Neural progenitor cell (in vitro differentiated cells): Measurements from ENCODE around the gene MAML3. TPM values are rescaled to one million over a fixed set of nuclear protein-coding genes. Genes with fewer than 3 reads are reported as not detected.

ENCODE experiments used
- DNase-seq: peaks from one replicate; pipeline ENCODE4 v3.0.0-alpha.2; 2016; ENCODE audit warnings: low spot score
- H2AFZ ChIP-seq: fragments of 200-600 bp; sonication (generic); replicated peaks from 2 replicates; pipeline ENCODE4 v1.6.1; 2016; ENCODE audit warnings: antibody characterized with exemption
- H3F3A ChIP-seq: fragments of 200-600 bp; sonication (generic); 2 replicates; pipeline ENCODE4 v1.6.1; 2016; ENCODE audit warnings: antibody characterized with exemption, low read depth
- H3K27ac ChIP-seq: fragments of 200-600 bp; sonication (generic); 2 replicates; pipeline ENCODE4 v1.5.1; 2016; ENCODE audit warnings: mild to moderate bottlenecking
- H3K27me3 ChIP-seq: fragments of 200-600 bp; sonication (generic); 2 replicates; pipeline ENCODE4 v1.6.1; 2016; ENCODE audit warnings: mild to moderate bottlenecking, moderate library complexity
- H3K36me3 ChIP-seq: fragments of 200-600 bp; sonication (generic); 2 replicates; pipeline ENCODE4 v1.5.1; 2016
- H3K4me1 ChIP-seq: fragments of 200-600 bp; sonication (generic); 2 replicates; pipeline ENCODE4 v1.6.1; 2016; ENCODE audit warnings: mixed run types
- H3K4me2 ChIP-seq: fragments of 200-600 bp; sonication (generic); 2 replicates; pipeline ENCODE4 v1.6.1; 2016
- H3K4me3 ChIP-seq: fragments of 200-600 bp; sonication (generic); 2 replicates; pipeline ENCODE4 v1.5.1; 2016
- H3K79me2 ChIP-seq: fragments of 200-600 bp; sonication (generic); 2 replicates; pipeline ENCODE4 v1.6.1; 2016; ENCODE audit warnings: low read depth
- H3K9ac ChIP-seq: fragments of 200-600 bp; sonication (generic); 2 replicates; pipeline ENCODE4 v1.6.1; 2016
- H3K9me3 ChIP-seq: fragments of 200-600 bp; sonication (generic); 2 replicates; pipeline ENCODE4 v1.5.1; 2016; ENCODE audit warnings: low read depth
- H4K20me1 ChIP-seq: fragments of 200-600 bp; sonication (generic); 2 replicates; pipeline ENCODE4 v1.6.1; 2016; ENCODE audit warnings: low read depth
- H3K27ac Mint-ChIP-seq: 3 replicates; pipeline ENCODE4 v1.8.0; 2021; ENCODE audit warnings: mixed read lengths
- H3K27me3 Mint-ChIP-seq: 2 replicates; pipeline ENCODE4 v1.8.0; 2022; ENCODE audit warnings: low read depth, mild to moderate bottlenecking, inconsistent platforms, moderate library complexity, mixed read lengths; ENCODE audit not compliant: insufficient read depth
- H3K36me3 Mint-ChIP-seq: 3 replicates; pipeline ENCODE4 v1.8.0; 2021; ENCODE audit warnings: mixed read lengths
- H3K4me1 Mint-ChIP-seq: 3 replicates; pipeline ENCODE4 v1.8.0; 2021; ENCODE audit warnings: mixed read lengths
- H3K4me3 Mint-ChIP-seq: 3 replicates; pipeline ENCODE4 v1.8.0; 2021; ENCODE audit warnings: mild to moderate bottlenecking, moderate library complexity, mixed read lengths
- H3K9me3 Mint-ChIP-seq: 3 replicates; pipeline ENCODE4 v1.8.0; 2020; ENCODE audit warnings: mixed read lengths
- EZH2 ChIP-seq: fragments of 200-600 bp; sonication (generic); IDR thresholded peaks from 2 replicates; pipeline ENCODE4 v1.6.1; 2017; ENCODE audit warnings: antibody characterized with exemption, mild to moderate bottlenecking, moderate library complexity
- EZH2phosphoT487 ChIP-seq: fragments of 200-600 bp; sonication (generic); IDR thresholded peaks from 2 replicates; pipeline ENCODE4 v1.6.1; 2017; ENCODE audit warnings: antibody characterized with exemption
- total RNA-seq: library from RNA; depleted of rRNA; stranded (reverse); fragments of >200 nt; gene quantifications from 2 replicates; pipeline ENCODE4 v1.2.3, GENCODE V29; 2015; ENCODE audit warnings: low replicate concordance
- TF ChIP-seq, protein P1 (sequence below): fragments of 200-600 bp; sonication (generic); IDR thresholded peaks from 2 replicates; pipeline ENCODE4 v1.5.1; 2017; ENCODE audit warnings: antibody characterized with exemption, mild to moderate bottlenecking

The MAML3 gene
- total RNA-seq, 1 donor from 2014 or later, result 14.4 TPM

- no peak overlapping the region for H3K4me3 ChIP-seq
- DNase-seq, result no peak
- Mint-ChIP-seq H3K4me1 (peaks cover 5% of the 10 kb centered on the region), H3K36me3 (no peaks in the 10 kb centered on the region), H3K27ac (no peak overlapping the region), H3K4me3 (no peak overlapping the region), H3K9me3 (no peaks in the 10 kb centered on the region), H3K27me3 (no peaks in the 10 kb centered on the region)
- no peaks in the 10 kb centered on the region for H3K79me2 ChIP-seq
- TF ChIP-seq EZH2 (no peak), EZH2phosphoT487 (no peak)
- TF ChIP-seq, protein P1, sequence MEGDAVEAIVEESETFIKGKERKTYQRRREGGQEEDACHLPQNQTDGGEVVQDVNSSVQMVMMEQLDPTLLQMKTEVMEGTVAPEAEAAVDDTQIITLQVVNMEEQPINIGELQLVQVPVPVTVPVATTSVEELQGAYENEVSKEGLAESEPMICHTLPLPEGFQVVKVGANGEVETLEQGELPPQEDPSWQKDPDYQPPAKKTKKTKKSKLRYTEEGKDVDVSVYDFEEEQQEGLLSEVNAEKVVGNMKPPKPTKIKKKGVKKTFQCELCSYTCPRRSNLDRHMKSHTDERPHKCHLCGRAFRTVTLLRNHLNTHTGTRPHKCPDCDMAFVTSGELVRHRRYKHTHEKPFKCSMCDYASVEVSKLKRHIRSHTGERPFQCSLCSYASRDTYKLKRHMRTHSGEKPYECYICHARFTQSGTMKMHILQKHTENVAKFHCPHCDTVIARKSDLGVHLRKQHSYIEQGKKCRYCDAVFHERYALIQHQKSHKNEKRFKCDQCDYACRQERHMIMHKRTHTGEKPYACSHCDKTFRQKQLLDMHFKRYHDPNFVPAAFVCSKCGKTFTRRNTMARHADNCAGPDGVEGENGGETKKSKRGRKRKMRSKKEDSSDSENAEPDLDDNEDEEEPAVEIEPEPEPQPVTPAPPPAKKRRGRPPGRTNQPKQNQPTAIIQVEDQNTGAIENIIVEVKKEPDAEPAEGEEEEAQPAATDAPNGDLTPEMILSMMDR, result no peak
- no peaks in the 10 kb centered on the region for H3K9me3 ChIP-seq
- H3K27ac ChIP-seq, result no peak overlapping the region
- H3F3A ChIP-seq, result no peaks in the 10 kb centered on the region
- H3K36me3 ChIP-seq, result no peaks in the 10 kb centered on the region
- no peaks in the 10 kb centered on the region for H3K27me3 ChIP-seq
- no peaks in the 10 kb centered on the region for H4K20me1 ChIP-seq
- no peak overlapping the region for H2AFZ ChIP-seq
- no peaks in the 10 kb centered on the region for H3K4me1 ChIP-seq
- no peak overlapping the region for H3K4me2 ChIP-seq
- no peak overlapping the region for H3K9ac ChIP-seq
Measured at GRCh38 chr4:140061194-140061593, 92.8 kb downstream of the MAML3 start.

DNA sequence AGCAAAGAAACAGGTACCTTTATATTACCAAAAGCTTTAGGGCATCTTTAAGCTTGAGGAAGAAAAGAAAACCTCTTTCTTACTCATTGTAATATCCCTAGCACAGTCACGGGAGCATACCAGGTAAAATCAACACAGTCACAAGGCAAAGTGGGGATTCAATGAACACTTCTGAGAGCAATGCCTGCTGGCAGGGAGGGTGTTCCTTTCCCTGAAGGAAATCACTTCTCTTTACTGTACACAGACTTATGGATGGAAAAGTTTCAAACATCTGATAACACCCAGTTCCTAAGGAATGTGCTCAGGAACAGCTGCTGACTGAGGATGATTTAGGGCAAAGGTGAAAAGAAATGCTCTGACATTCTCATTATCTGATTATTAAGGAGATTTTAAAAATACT is 94.8 kb downstream of the MAML3 start:
- TF ChIP-seq EZH2 (no peak), EZH2phosphoT487 (no peak)
- TF ChIP-seq, protein P1, result no peak
- H3K4me1 ChIP-seq, result peaks cover 5% of the 10 kb centered on the region
- H3F3A ChIP-seq, result no peaks in the 10 kb centered on the region
- no peak overlapping the region for H2AFZ ChIP-seq
- H3K4me2 ChIP-seq, result no peak overlapping the region
- H3K36me3 ChIP-seq, result no peaks in the 10 kb centered on the region
- Mint-ChIP-seq H3K9me3 (no peaks in the 10 kb centered on the region), H3K36me3 (no peaks in the 10 kb centered on the region), H3K4me3 (no peak overlapping the region), H3K27ac (no peak overlapping the region), H3K4me1 (peaks cover 9% of the 10 kb centered on the region), H3K27me3 (no peaks in the 10 kb centered on the region)
- no peaks in the 10 kb centered on the region for H3K9me3 ChIP-seq
- H3K27ac ChIP-seq, result no peak overlapping the region
- H3K79me2 ChIP-seq, result no peaks in the 10 kb centered on the region
- DNase-seq, result no peak
- H3K27me3 ChIP-seq, result no peaks in the 10 kb centered on the region
- no peaks in the 10 kb centered on the region for H4K20me1 ChIP-seq
- no peak overlapping the region for H3K4me3 ChIP-seq
- H3K9ac ChIP-seq, result no peak overlapping the region

GRCh38 chr4:140057701-140058100 is 96.3 kb downstream of the MAML3 start:
- Histone ChIP-seq H3K4me1 (peaks cover 5% of the 10 kb centered on the region), H3K79me2 (no peaks in the 10 kb centered on the region)
- no peak overlapping the region for H3K4me3 Mint-ChIP-seq

More at GRCh38 chr4:140057701-140058100, 96.3 kb downstream of the MAML3 start:
- H3K27me3 ChIP-seq, result no peaks in the 10 kb centered on the region
- H3K36me3 ChIP-seq, result no peaks in the 10 kb centered on the region
- Mint-ChIP-seq H3K4me1 (peaks cover 9% of the 10 kb centered on the region), H3K27me3 (no peaks in the 10 kb centered on the region), H3K27ac (no peak overlapping the region), H3K9me3 (no peaks in the 10 kb centered on the region), H3K36me3 (no peaks in the 10 kb centered on the region)
- no peak for TF ChIP-seq EZH2phosphoT487
- TF ChIP-seq, protein P1, result no peak
- TF ChIP-seq EZH2, result no peak
- H3K9me3 ChIP-seq, result no peaks in the 10 kb centered on the region
- no peak overlapping the region for H3K4me3 ChIP-seq
- DNase-seq, result no peak
- H4K20me1 ChIP-seq, result no peaks in the 10 kb centered on the region
- no peak overlapping the region for H2AFZ ChIP-seq
- H3K4me2 ChIP-seq, result no peak overlapping the region
- H3K9ac ChIP-seq, result no peak overlapping the region
- no peaks in the 10 kb centered on the region for H3F3A ChIP-seq
- H3K27ac ChIP-seq, result no peak overlapping the region
